Tibial nerve (tissue), 3 donors: ENCODE measurements around the gene PINK1.

ENCODE experiments used
- CTCF ChIP-seq, 5 experiments: fragments of 200-600 bp in 3 of 5; fragments of 450-650 bp in 2 of 5; sonication (generic) in 3 of 5; IDR thresholded peaks; one replicate each; pipeline ENCODE4 v1.5.1; 2016 to 2019; ENCODE audit warnings: antibody characterized with exemption in 5 of 5, mild to moderate bottlenecking in 3 of 5, moderate library complexity in 2 of 5
- POLR2A ChIP-seq, 2 donors: fragments of 450-650 bp; IDR thresholded peaks; one replicate each; pipeline ENCODE4 v1.6.1; 2017; ENCODE audit warnings: antibody characterized with exemption in 2 of 2, mild to moderate bottlenecking in 2 of 2, moderate library complexity in 2 of 2

GRCh38 chr1:20586953-20587660 lies 46.2 kb upstream of the PINK1 start:
- TF ChIP-seq POLR2A (IDR thresholded peaks at IDR 0.05), result no peak
- TF ChIP-seq CTCF (IDR thresholded peaks at IDR 0.05), result no peak
